WERI-Rb-1 (cell line): ENCODE data around the gene SNX32.

Source experiments
- DNase-seq: peaks from one replicate; pipeline ENCODE4 v3.0.0-alpha.2; 2020
- H3K27ac ChIP-seq: fragments of 250-450 bp; sonication (Bioruptor Pico); 2 replicates; pipeline ENCODE4 v1.5.1; 2020; ENCODE audit warnings: mild to moderate bottlenecking, moderate library complexity
- H3K27me3 ChIP-seq: fragments of 250-450 bp; sonication (Bioruptor Pico); 2 replicates; pipeline ENCODE4 v1.5.1; 2021; ENCODE audit warnings: mild to moderate bottlenecking, low read depth, moderate library complexity; ENCODE audit not compliant: insufficient read depth, severe bottlenecking
- H3K36me3 ChIP-seq: fragments of 250-450 bp; sonication (Bioruptor Pico); 2 replicates; pipeline ENCODE4 v1.5.1; 2020; ENCODE audit warnings: mild to moderate bottlenecking, moderate library complexity
- H3K4me3 ChIP-seq: 2 replicates; pipeline ENCODE4 v1.5.1; 2011; ENCODE audit warnings: low read depth, mild to moderate bottlenecking, control low read depth, low read length
- H3K9me3 ChIP-seq: fragments of 250-450 bp; sonication (Bioruptor Pico); 2 replicates; pipeline ENCODE4 v1.5.1; 2021; ENCODE audit warnings: mild to moderate bottlenecking, moderate library complexity; ENCODE audit not compliant: severe bottlenecking
- CTCF ChIP-seq: IDR thresholded peaks from 2 replicates; pipeline ENCODE4 v1.5.1; 2011; ENCODE audit warnings: low read depth, mild to moderate bottlenecking, control low read depth, inconsistent platforms, low read length

Gene SNX32

GRCh38 chr11:65833297-65834030 lies at the start of gene SNX32:
SNX32 (plus strand) TSS chr11:65833963; CDS start chr11:65834066, 103 bp downstream.
- no peaks in the 10 kb centered on the region for H3K9me3 ChIP-seq
- no peak for TF ChIP-seq CTCF
- no peaks in the 10 kb centered on the region for H3K36me3 ChIP-seq
- peak within 1 kb of the TSS; percentile 88 for H3K27ac ChIP-seq
- peak within 1 kb of the TSS; percentile 47 for H3K4me3 ChIP-seq
- H3K27me3 ChIP-seq, result no peaks in the 10 kb centered on the region
- peak; percentile 95 for DNase-seq

- no peaks in the 10 kb centered on the region for H3K27me3 ChIP-seq
- TF ChIP-seq CTCF, result no peak
- no peak for DNase-seq
- peaks cover under 1% of the 10 kb centered on the region; the same call in 1 of the 2 replicates for H3K36me3 ChIP-seq
- H3K9me3 ChIP-seq, result no peaks in the 10 kb centered on the region
- H3K4me3 ChIP-seq, result no peak overlapping the region
- H3K27ac ChIP-seq, result no peak overlapping the region
Observed at GRCh38 chr11:65785319-65786007, 48.3 kb upstream of the SNX32 start.

GRCh38 chr11:65786008-65786785 lies 47.6 kb upstream of the SNX32 start:
- no peaks in the 10 kb centered on the region for H3K27me3 ChIP-seq
- H3K27ac ChIP-seq, result no peak overlapping the region
- no peak for TF ChIP-seq CTCF
- no peak overlapping the region for H3K4me3 ChIP-seq
- no peak for DNase-seq
- H3K9me3 ChIP-seq, result no peaks in the 10 kb centered on the region
- no peaks in the 10 kb centered on the region for H3K36me3 ChIP-seq

GRCh38 chr11:65786786-65787636 lies 46.8 kb upstream of the SNX32 start, which contains the start of gene OVOL1:
OVOL1 (plus strand) TSS chr11:65787063; CDS start chr11:65787374, 311 bp downstream.
- no peak within 1 kb of the TSS for H3K4me3 ChIP-seq
- no peaks in the 10 kb centered on the region for H3K36me3 ChIP-seq
- H3K27me3 ChIP-seq, result no peaks in the 10 kb centered on the region
- TF ChIP-seq CTCF, result no peak
- no peaks in the 10 kb centered on the region for H3K9me3 ChIP-seq
- no peak for DNase-seq
- H3K27ac ChIP-seq, result no peak within 1 kb of the TSS
